ENCODE measurements around the gene ATP2B3. TPM values are rescaled to one million over a fixed set of nuclear protein-coding genes. Genes with fewer than 3 reads are reported as not detected.

Gene ATP2B3
- total RNA-seq, 4 donors from 2014 or later = not detected

GRCh38 chrX:153628665-153629064, 111.2 kb downstream of the ATP2B3 start:
- H3K27ac ChIP-seq = no peak overlapping the region
- H3K27me3 ChIP-seq = peaks cover 0 to 5% (median 0%) of the 10 kb centered on the region in 3 donors
- DNase-seq (no peak), ATAC-seq (no peak)
- in situ Hi-C loops (cut with MboI; ENCODE audit: low sequenced_read_pairs in 4 of 4) (no loop called here), intact Hi-C loops (cut with DNase I; ENCODE audit: low total_unique reads) (no loop called here)
- no peaks in the 10 kb centered on the region for H3K36me3 ChIP-seq
- no peaks in the 10 kb centered on the region for H3K4me1 ChIP-seq
- no peak overlapping the region for H3K4me3 ChIP-seq
- H3K9me3 ChIP-seq = no peaks in the 10 kb centered on the region
- no peak for TF ChIP-seq POLR2A (IDR thresholded peaks at IDR 0.05)
- TF ChIP-seq CTCF (IDR thresholded peaks at IDR 0.05 in 4 of 5, conservative IDR thresholded peaks at IDR 0.05 in 1 of 5) = no peak

GRCh38 chrX:153631346-153631745, 113.9 kb downstream of the ATP2B3 start:
- DNase-seq = no peak
- peaks cover 0 to 5% (median 0%) of the 10 kb centered on the region in 3 donors for H3K27me3 ChIP-seq
- H3K27ac ChIP-seq = no peak overlapping the region
- ATAC-seq = no peak
- no peak overlapping the region for H3K4me3 ChIP-seq
- no peak for TF ChIP-seq POLR2A (IDR thresholded peaks at IDR 0.05)
- TF ChIP-seq CTCF (IDR thresholded peaks at IDR 0.05 in 4 of 5, conservative IDR thresholded peaks at IDR 0.05 in 1 of 5) = no peak
- in situ Hi-C loops (cut with MboI; ENCODE audit: low sequenced_read_pairs in 4 of 4) (no loop called here), intact Hi-C loops (cut with DNase I; ENCODE audit: low total_unique reads) (no loop called here)
- H3K36me3 ChIP-seq = no peaks in the 10 kb centered on the region
- H3K9me3 ChIP-seq = no peaks in the 10 kb centered on the region
- no peaks in the 10 kb centered on the region for H3K4me1 ChIP-seq

- Histone ChIP-seq H3K4me1 (no peaks in the 10 kb centered on the region), H3K9me3 (no peaks in the 10 kb centered on the region), H3K4me3 (no peak overlapping the region), H3K36me3 (no peaks in the 10 kb centered on the region), H3K27me3 (peaks cover 0 to 5% (median 0%) of the 10 kb centered on the region in 3 donors), H3K27ac (no peak overlapping the region)
- intact Hi-C loops (cut with DNase I; ENCODE audit: low total_unique reads) = no loop called here
- no peak for DNase-seq
- TF ChIP-seq CTCF (IDR thresholded peaks at IDR 0.05 in 4 of 5, conservative IDR thresholded peaks at IDR 0.05 in 1 of 5) (no peak), POLR2A (IDR thresholded peaks at IDR 0.05) (no peak)
- in situ Hi-C loops (cut with MboI; ENCODE audit: low sequenced_read_pairs in 4 of 4) = no loop called here
- ATAC-seq = no peak
Observed at GRCh38 chrX:153631907-153632594, 114.6 kb downstream of the ATP2B3 start.

Other genes starting within 250 kb of the ATP2B3 start
- gene PNMA6F, start 195.9 kb upstream of the ATP2B3 start, total RNA-seq = not detected
- 1 to 10 TPM; 4.6 to 7.6 (median 5.0) TPM for gene ZNF275, start 183.5 kb upstream of the ATP2B3 start, total RNA-seq
- gene PNMA6E, start 116.3 kb upstream of the ATP2B3 start, total RNA-seq = not detected
- under 1 TPM; 0.05 to 0.55 (median 0.37) TPM for gene ZFP92, start 106.2 kb upstream of the ATP2B3 start, total RNA-seq
- under 1 TPM in 1 of 4 donors, not detected in 3; 0.18 TPM for gene TREX2, start 71.6 kb upstream of the ATP2B3 start, total RNA-seq
- 10 to 100 TPM; 10.6 to 19.8 (median 13.2) TPM for gene HAUS7, start 47.1 kb upstream of the ATP2B3 start, total RNA-seq
- 10 to 100 TPM in 2 of 4 donors, 1 to 10 TPM in 2; 1.1 to 50.7 (median 9.8) TPM for gene BGN, start 22.7 kb upstream of the ATP2B3 start, total RNA-seq
- gene CCNQ, start 81.5 kb downstream of the ATP2B3 start, total RNA-seq = 10 to 100 TPM; 48.4 to 61.5 (median 52.8) TPM
- not detected for gene DUSP9, start 129.6 kb downstream of the ATP2B3 start, total RNA-seq
- gene PNCK, start 156.2 kb downstream of the ATP2B3 start, total RNA-seq = 1 to 10 TPM in 1 of 4 donors, under 1 TPM in 1, not detected in 2; 0.98 to 1.6 TPM
- gene SLC6A8, start 170.3 kb downstream of the ATP2B3 start, total RNA-seq = 10 to 100 TPM; 40.1 to 78.1 (median 45.0) TPM
- 10 to 100 TPM; 41.5 to 91.9 (median 48.3) TPM for gene BCAP31, start 206.7 kb downstream of the ATP2B3 start, total RNA-seq
- 10 to 100 TPM; 19.9 to 54.6 (median 34.5) TPM for gene ABCD1, start 207.2 kb downstream of the ATP2B3 start, total RNA-seq
- 1 to 10 TPM in 1 of 4 donors, under 1 TPM in 3; 0.10 to 1.1 (median 0.13) TPM for gene PLXNB3, start 246.6 kb downstream of the ATP2B3 start, total RNA-seq